ENCODE measurements around the gene GOLGA5.
"Not testable (repeated sequence)": the region's sequence is repeated elsewhere in the genome, so short reads cannot be mapped to it uniquely, and the experiment has no call there.

GRCh38 chr14:92853136-92853535 lies 59.0 kb downstream of the GOLGA5 start:
- TF ChIP-seq ZNF432 (CRISPR knock-in tag; IDR thresholded peaks at IDR 0.05; ENCODE audit: borderline replicate concordance); NFIC (IDR thresholded peaks at IDR 0.05; ENCODE audit: low read length); TP53 (CRISPR knock-in tag; conservative IDR thresholded peaks at IDR 0.05); FOXK1 (CRISPR knock-in tag; IDR thresholded peaks at IDR 0.05; ENCODE audit: borderline replicate concordance, low read depth); CEBPZ (IDR thresholded peaks at IDR 0.05; ENCODE audit: low read length); ZNF292 (CRISPR knock-in tag; IDR thresholded peaks at IDR 0.05; ENCODE audit: borderline replicate concordance, low read depth): not testable (repeated sequence)

Data from HepG2 (cell line).